Tibial nerve (tissue), 4 donors: ENCODE measurements around the gene DNAH5. TPM values are rescaled to one million over a fixed set of nuclear protein-coding genes. Genes with fewer than 3 reads are reported as not detected.

Experiments
- total RNA-seq, 4 donors: library from RNA; depleted of rRNA; stranded (reverse); fragments of >200 nt; gene quantifications; one replicate each; pipeline ENCODE4 v1.1.0, GENCODE V29; 2016

DNAH5 gene
- total RNA-seq, 4 donors from 2014 or later = 0.21 to 0.60 (median 0.31) TPM

Other genes with a start within 250 kb of the DNAH5 start
- 100 to 1,000 TPM; 290 to 370 (median 346) TPM for gene TRIO, start 198.7 kb upstream of the DNAH5 start, total RNA-seq